ENCODE data around the gene CEBPA. TPM values are rescaled to one million over a fixed set of nuclear protein-coding genes. Genes with fewer than 3 reads are reported as not detected.
A peak's percentile ranks its signal among the peaks of the same experiment; 100 is the strongest.

The CEBPA gene
- total RNA-seq, 1 donor from 2014 or later = 75.1 TPM

GRCh38 chr19:33333642-33334041 lies 31.3 kb upstream of the CEBPA start:
- TF ChIP-seq CTCF (IDR thresholded peaks at IDR 0.05) = no peak
- Histone ChIP-seq H3K9me3 (no peaks in the 10 kb centered on the region), H3K4me3 (no peak overlapping the region), H3K4me1 (peaks cover 8% of the 10 kb centered on the region), H3K36me3 (no peaks in the 10 kb centered on the region), H3K27me3 (ENCODE audit: low read depth) (no peaks in the 10 kb centered on the region), H3K27ac (no peak overlapping the region)
- no peak for DNase-seq
- ATAC-seq = no peak
- intact Hi-C loops (cut with DNase I) = no loop called here

- no peaks in the 10 kb centered on the region for H3K36me3 ChIP-seq
- no peak for DNase-seq
- H3K4me3 ChIP-seq = no peak overlapping the region
- no peak for ATAC-seq
- H3K4me1 ChIP-seq = peaks cover 8% of the 10 kb centered on the region
- H3K27me3 ChIP-seq (ENCODE audit: low read depth) = no peaks in the 10 kb centered on the region
- no peak for TF ChIP-seq CTCF (IDR thresholded peaks at IDR 0.05)
- no peaks in the 10 kb centered on the region for H3K9me3 ChIP-seq
- H3K27ac ChIP-seq = no peak overlapping the region
- intact Hi-C loops (cut with DNase I) = no loop called here
These were observed 30.8 kb upstream of the CEBPA start for GRCh38 chr19:33333151-33333550.

- intact Hi-C loops (cut with DNase I) = no loop called here
- Histone ChIP-seq H3K36me3 (no peaks in the 10 kb centered on the region), H3K9me3 (no peaks in the 10 kb centered on the region), H3K27ac (peak overlapping the region; percentile 61), H3K27me3 (ENCODE audit: low read depth) (no peaks in the 10 kb centered on the region), H3K4me1 (peaks cover 8% of the 10 kb centered on the region), H3K4me3 (no peak overlapping the region)
- ATAC-seq (peak; percentile 61 to 82), DNase-seq (peak; percentile 54)
- no peak for TF ChIP-seq CTCF (IDR thresholded peaks at IDR 0.05)
These were observed 29.9 kb upstream of the CEBPA start for GRCh38 chr19:33332248-33332647.

- DNase-seq (no peak), ATAC-seq (no peak)
- Histone ChIP-seq H3K36me3 (no peaks in the 10 kb centered on the region), H3K4me3 (no peak overlapping the region), H3K27ac (no peak overlapping the region), H3K9me3 (no peaks in the 10 kb centered on the region), H3K4me1 (peaks cover 8% of the 10 kb centered on the region), H3K27me3 (ENCODE audit: low read depth) (no peaks in the 10 kb centered on the region)
- intact Hi-C loops (cut with DNase I) = no loop called here
- no peak for TF ChIP-seq CTCF (IDR thresholded peaks at IDR 0.05)
These were observed 27.4 kb upstream of the CEBPA start for GRCh38 chr19:33329736-33330135.

- Histone ChIP-seq H3K4me1 (peaks cover 8% of the 10 kb centered on the region), H3K27me3 (ENCODE audit: low read depth) (no peaks in the 10 kb centered on the region), H3K27ac (no peak overlapping the region), H3K4me3 (no peak overlapping the region), H3K9me3 (no peaks in the 10 kb centered on the region), H3K36me3 (no peaks in the 10 kb centered on the region)
- ATAC-seq (no peak), DNase-seq (no peak)
- intact Hi-C loops (cut with DNase I) = no loop called here
- TF ChIP-seq CTCF (IDR thresholded peaks at IDR 0.05) = no peak
These were observed 26.7 kb upstream of the CEBPA start for GRCh38 chr19:33329060-33329459.

GRCh38 chr19:33325920-33326319 lies 23.6 kb upstream of the CEBPA start:
- intact Hi-C loops (cut with DNase I) = no loop called here
- DNase-seq = no peak
- Histone ChIP-seq H3K36me3 (no peaks in the 10 kb centered on the region), H3K4me1 (no peaks in the 10 kb centered on the region), H3K4me3 (no peak overlapping the region), H3K27me3 (ENCODE audit: low read depth) (no peaks in the 10 kb centered on the region), H3K9me3 (no peaks in the 10 kb centered on the region), H3K27ac (no peak overlapping the region)
- ATAC-seq = no peak
- no peak for TF ChIP-seq CTCF (IDR thresholded peaks at IDR 0.05)

All from lower lobe of right lung (tissue), 2 donors.